H1 (cell line): ENCODE measurements around the gene GRIA4.

Experiments used
- CTCF ChIP-seq, 3 experiments: IDR thresholded peaks; 1 replicate in 2 of 3; 2 replicates in 1 of 3; pipeline versions ENCODE4 v1.5.1 to v1.6.1; 2011; ENCODE audit warnings: low read length in 3 of 3, mild to moderate bottlenecking in 3 of 3, inconsistent platforms in 2 of 3, low read depth in 1 of 3, moderate library complexity in 1 of 3; ENCODE audit not compliant: insufficient read depth in 1 of 3; ENCODE audit errors: control extremely low read depth in 1 of 3
- EP300 ChIP-seq, 2 experiments: IDR thresholded peaks; 1 replicate in 1 of 2; 2 replicates in 1 of 2; pipeline ENCODE4 v1.6.1; 2011 to 2012; ENCODE audit warnings: low read depth in 2 of 2, low read length in 2 of 2, mild to moderate bottlenecking in 2 of 2, borderline replicate concordance in 1 of 2, inconsistent platforms in 1 of 2, moderate library complexity in 1 of 2
- EZH2 ChIP-seq: fragments of 200-600 bp; sonication (generic); IDR thresholded peaks from 2 replicates; pipeline ENCODE4 v1.7.1; 2012; ENCODE audit warnings: low read depth, mild to moderate bottlenecking, moderate library complexity, low read length, inconsistent platforms; ENCODE audit not compliant: severe bottlenecking
- HDAC2 ChIP-seq, 2 experiments: fragments of 300-600 bp in 1 of 2; sonication (generic) in 1 of 2; IDR thresholded peaks; 2 replicates each; pipeline ENCODE4 v1.6.1; 2011 to 2012; ENCODE audit warnings: low read depth in 2 of 2, low read length in 2 of 2, mild to moderate bottlenecking in 2 of 2, moderate library complexity in 2 of 2, borderline replicate concordance in 1 of 2, inconsistent platforms in 1 of 2
- MAFK ChIP-seq: IDR thresholded peaks from 2 replicates; pipeline ENCODE4 v1.6.1; 2012; ENCODE audit warnings: low read depth, mild to moderate bottlenecking, improper control_type of control experiment, low read length
- PHF8 ChIP-seq: fragments of 200-600 bp; sonication (generic); conservative IDR thresholded peaks from 2 replicates; pipeline ENCODE4 v1.7.1; 2012; ENCODE audit warnings: low read depth, mild to moderate bottlenecking, inconsistent platforms, low read length, moderate library complexity
- RAD21 ChIP-seq, 2 experiments: IDR thresholded peaks in 1 of 2; conservative IDR thresholded peaks in 1 of 2; 2 replicates each; pipeline ENCODE4 v1.6.1; 2011; ENCODE audit warnings: low read depth in 2 of 2, low read length in 2 of 2, improper control_type of control experiment in 1 of 2, inconsistent platforms in 1 of 2, mild to moderate bottlenecking in 1 of 2, moderate library complexity in 1 of 2
- RNF2 ChIP-seq: fragments of 200-900, 300-1000 bp; sonication (generic); IDR thresholded peaks from 2 replicates; pipeline ENCODE4 v1.7.1; 2016; ENCODE audit warnings: borderline replicate concordance, low read depth, mild to moderate bottlenecking, antibody characterized with exemption, low read length; ENCODE audit not compliant: poor library complexity, severe bottlenecking; ENCODE audit errors: missing control alignments
- SIX5 ChIP-seq: IDR thresholded peaks from 2 replicates; pipeline ENCODE4 v1.6.1; 2011; ENCODE audit warnings: mild to moderate bottlenecking, low read depth, low read length
- TF ChIP-seq, protein P1 (sequence below): IDR thresholded peaks from 2 replicates; pipeline ENCODE4 v1.6.1; 2011; ENCODE audit warnings: low read length, improper control_type of control experiment
- TF ChIP-seq, protein P2 (sequence below): IDR thresholded peaks from 2 replicates; pipeline ENCODE4 v1.6.1; 2012; ENCODE audit warnings: low read length, inconsistent platforms

- TF ChIP-seq, protein P1, sequence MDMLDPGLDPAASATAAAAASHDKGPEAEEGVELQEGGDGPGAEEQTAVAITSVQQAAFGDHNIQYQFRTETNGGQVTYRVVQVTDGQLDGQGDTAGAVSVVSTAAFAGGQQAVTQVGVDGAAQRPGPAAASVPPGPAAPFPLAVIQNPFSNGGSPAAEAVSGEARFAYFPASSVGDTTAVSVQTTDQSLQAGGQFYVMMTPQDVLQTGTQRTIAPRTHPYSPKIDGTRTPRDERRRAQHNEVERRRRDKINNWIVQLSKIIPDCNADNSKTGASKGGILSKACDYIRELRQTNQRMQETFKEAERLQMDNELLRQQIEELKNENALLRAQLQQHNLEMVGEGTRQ: no peak
- no peak for TF ChIP-seq CTCF (IDR thresholded peaks at IDR 0.05; ENCODE audit: control extremely low read depth in 1 of 3, insufficient read depth in 1 of 3, low read depth in 1 of 3, low read length in 3 of 3)
- no peak for TF ChIP-seq EZH2
- TF ChIP-seq RNF2: no peak
- no peak for TF ChIP-seq HDAC2 (IDR thresholded peaks at IDR 0.05; ENCODE audit: borderline replicate concordance in 1 of 2, low read depth in 2 of 2, low read length in 2 of 2)
- no peak for TF ChIP-seq PHF8
- TF ChIP-seq, protein P2, sequence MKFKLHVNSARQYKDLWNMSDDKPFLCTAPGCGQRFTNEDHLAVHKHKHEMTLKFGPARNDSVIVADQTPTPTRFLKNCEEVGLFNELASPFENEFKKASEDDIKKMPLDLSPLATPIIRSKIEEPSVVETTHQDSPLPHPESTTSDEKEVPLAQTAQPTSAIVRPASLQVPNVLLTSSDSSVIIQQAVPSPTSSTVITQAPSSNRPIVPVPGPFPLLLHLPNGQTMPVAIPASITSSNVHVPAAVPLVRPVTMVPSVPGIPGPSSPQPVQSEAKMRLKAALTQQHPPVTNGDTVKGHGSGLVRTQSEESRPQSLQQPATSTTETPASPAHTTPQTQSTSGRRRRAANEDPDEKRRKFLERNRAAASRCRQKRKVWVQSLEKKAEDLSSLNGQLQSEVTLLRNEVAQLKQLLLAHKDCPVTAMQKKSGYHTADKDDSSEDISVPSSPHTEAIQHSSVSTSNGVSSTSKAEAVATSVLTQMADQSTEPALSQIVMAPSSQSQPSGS: no peak
- TF ChIP-seq SIX5: no peak
- no peak for TF ChIP-seq MAFK
- no peak for TF ChIP-seq EP300 (IDR thresholded peaks at IDR 0.05; ENCODE audit: borderline replicate concordance in 1 of 2, low read depth in 2 of 2, low read length in 2 of 2)
- no peak for TF ChIP-seq RAD21 (IDR thresholded peaks at IDR 0.05 in 1 of 2, conservative IDR thresholded peaks at IDR 0.05 in 1 of 2; ENCODE audit: low read depth in 2 of 2, low read length in 2 of 2)
These were observed 287.3 kb downstream of the GRIA4 start for GRCh38 chr11:105897161-105897560.
